GM19351 (cell line): ENCODE data around the gene CAPN5.
"Not testable (repeated sequence)": the region's sequence is repeated elsewhere in the genome, so short reads cannot be mapped to it uniquely, and the experiment has no call there.

Experiments
- ATAC-seq: cut with Tn5 transposase; IDR thresholded peaks from one replicate; pipeline ENCODE4 v1.9.1; 2021; ENCODE audit warnings: mild to moderate bottlenecking, moderate library complexity; ENCODE audit not compliant: unreplicated experiment

CAPN5 gene

DNA sequence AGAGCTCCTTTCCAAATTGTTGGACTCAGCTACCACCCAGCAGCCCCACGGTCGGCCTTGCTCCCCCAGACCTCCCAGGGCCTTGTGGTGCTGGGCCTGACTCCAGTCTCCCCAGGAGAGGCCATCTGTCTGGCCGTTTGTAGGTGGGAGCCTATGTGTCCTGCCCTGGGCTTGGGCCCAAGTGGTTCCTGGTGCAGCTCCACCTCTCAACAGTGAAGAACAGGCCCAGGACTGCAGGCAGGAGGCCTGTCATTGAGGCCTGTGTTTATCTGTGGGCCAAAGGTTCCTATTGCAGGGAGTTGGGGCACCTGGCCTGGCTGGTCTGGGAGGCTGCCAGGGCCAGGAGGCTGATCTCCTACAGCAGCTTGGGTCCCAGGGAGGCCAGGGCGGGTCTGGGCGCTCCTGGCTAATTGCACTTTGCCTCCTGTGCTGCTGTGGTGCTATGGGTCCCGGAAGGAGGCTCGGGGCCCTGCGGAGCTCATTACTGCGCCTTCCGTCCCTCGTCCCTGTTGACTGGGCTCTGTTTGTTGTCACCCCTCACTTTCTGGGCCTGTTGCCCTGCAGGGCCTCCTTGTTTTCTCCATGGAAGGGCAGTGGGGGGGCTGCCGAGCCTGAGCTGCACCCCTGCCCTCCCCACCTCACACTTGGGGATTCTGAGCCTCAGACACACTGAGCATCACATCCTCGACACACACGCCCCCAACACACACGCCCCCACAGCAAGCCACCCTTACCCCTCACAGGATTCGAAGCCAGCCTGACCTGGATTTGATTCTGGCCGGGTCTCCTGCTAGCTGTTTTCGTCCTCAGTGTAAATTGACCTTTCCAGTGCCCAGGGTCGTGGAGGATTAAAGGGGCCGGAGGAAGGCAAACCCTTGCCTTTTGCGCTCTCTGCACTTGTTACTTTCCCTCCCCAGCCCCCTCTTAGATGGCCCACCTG, 29.1 kb downstream of the CAPN5 start:
- no peak for ATAC-seq

- no peak for ATAC-seq
Measured at GRCh38 chr11:77096591-77097019, 29.8 kb downstream of the CAPN5 start.

GRCh38 chr11:77097180-77097579, 30.4 kb downstream of the CAPN5 start:
- ATAC-seq = not testable (repeated sequence)

DNA sequence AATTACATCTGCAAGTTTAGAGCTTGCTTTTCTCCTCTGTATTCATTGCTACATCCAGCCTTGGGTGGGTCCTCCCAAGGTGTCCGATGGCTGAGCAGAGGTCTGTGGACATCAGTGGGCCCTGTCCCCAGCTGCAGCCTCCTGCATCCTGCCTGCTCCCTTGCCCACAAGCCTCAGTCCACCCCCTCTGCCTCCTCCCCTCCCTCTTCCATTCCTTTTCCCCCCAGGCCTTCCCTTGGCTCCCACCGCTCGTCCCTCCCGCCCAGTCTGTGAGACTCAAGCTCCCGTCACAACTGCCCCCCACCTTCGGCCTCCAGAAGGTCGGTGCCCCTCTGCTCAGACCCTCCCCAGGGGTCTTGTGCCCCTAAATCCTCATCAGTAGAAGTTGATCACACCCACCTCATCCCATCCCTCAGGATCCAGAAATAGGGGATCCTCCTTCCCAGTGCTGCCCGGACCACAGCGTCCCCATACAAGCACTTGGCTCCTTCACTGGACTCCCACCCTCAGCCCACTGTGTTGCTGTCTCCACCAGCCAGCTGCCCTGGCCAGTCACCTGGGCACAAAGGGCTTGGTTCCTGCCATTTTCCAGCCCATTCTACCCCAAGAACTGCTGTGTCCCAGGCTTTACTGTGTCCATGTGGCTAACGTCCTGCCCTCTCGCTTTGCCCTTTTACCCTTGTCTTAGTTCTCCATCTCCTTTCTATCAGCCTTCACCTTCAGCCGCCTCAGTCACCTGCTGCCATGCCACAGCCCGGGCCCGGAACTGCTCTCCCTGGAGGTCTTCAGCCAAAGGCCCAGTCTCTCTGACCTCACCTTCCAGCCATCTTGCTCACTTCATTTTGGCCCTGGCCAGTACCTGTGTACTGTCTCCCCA, 33.6 kb downstream of the CAPN5 start:
- ATAC-seq = no peak

- ATAC-seq = no peak
Measured at GRCh38 chr11:77101043-77101537, 34.3 kb downstream of the CAPN5 start.

DNA sequence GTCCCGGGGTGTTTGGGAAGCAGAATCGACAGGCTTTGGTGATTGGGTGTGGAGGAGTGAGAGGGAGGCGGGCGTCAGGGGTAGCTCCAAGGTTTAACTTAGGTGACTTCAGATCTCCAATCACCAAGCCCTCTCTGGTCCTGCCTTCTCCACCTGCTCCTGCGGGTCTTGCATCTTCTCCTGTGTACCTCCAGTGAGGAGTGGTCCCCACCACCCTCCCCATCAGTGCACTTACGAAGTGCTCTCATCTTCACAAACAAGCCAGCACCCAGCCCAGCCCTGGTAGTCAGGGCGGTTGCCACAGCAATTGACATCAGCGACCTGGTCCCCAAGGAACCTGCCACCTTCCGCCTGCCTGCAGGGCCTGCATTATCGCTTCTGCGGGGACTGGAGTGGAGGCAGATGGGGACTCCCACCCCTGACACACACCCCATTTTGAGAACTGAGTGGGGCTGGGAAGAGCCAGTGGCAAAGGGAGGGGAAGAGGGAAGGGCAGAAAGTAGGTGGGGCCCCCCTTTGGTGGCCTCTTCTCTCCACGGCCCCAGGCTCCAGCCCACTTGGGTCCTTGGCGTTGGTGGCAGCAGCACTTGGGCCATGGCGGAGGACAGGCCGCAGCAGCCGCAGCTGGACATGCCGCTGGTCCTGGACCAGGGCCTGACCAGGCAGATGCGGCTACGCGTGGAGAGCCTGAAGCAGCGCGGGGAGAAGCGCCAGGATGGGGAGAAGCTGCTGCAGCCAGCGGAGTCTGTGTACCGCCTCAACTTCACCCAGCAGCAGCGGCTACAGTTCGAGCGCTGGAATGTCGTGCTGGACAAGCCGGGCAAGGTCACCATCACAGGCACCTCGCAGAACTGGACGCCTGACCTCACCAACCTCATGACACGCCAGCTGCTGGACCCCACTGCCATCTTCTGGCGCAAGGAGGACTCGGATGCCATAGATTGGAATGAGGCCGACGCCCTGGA, 35.8 kb downstream of the CAPN5 start, which contains the start of gene OMP:
Gene OMP, plus strand, starts transcription at position 595 of the 965 bp plus-strand sequence. Its CDS starts 0 bp downstream, at position 595.
- ATAC-seq = no peak

DNA sequence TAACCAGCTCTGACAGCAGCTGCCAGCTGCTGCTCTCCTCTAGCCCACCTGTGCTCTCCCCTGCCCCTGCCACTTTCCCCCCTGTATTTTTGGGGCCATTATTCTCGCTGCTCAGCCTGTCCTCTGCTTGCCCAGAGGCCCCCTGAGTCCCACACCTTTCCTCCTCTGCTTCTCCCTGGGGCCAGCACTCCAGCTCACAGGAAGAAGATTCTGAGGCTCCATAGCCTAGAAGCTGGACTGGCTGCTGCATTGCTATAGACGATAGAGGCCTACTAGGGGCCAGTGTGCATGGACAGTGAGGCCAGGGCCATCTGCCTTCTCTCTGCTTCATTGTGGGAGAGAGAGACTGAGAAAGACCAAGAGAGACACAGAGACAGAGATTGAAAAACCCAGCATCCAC, 36.5 kb downstream of the CAPN5 start:
- no peak for ATAC-seq

DNA sequence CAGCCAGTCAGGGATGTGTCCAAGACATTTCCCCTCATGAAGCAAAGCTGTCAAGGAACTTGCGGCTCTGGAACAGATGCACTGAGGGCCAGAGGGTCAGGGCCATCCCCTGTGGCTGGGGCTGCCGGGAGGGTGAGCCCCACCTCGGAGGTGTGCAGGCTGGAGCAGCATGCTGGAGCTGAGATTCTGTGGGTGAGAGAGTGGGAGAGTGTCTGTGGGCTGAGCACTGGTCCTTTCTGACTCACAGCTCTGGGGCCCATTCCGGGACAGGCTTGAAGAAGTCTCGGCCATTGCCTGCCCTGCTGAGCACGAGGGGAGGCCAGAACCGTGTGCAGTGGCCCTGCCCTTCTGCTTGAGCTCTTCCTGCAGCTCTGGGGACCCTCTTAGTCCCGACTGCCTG, 38.0 kb downstream of the CAPN5 start:
- no peak for ATAC-seq

DNA sequence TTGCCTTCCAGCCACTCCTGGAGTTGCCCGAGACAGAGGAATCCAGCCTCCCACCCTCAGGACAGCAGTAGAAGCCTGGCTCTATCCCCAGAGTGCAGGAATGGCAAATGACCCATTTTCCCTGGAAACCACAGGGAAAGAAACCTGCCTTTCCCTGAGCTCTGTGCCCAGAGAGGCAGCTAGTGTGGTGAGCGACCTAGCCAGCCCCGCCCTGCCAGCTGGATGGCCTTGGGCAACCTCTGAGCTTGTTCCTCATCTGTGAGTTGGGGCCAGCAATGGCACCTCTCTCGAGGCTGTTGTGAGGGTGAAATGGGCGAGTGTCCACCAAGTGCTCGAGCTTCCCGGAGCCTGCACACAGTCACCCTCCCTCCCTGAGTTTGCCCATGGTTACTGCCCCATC, 39.5 kb downstream of the CAPN5 start:
- no peak for ATAC-seq

DNA sequence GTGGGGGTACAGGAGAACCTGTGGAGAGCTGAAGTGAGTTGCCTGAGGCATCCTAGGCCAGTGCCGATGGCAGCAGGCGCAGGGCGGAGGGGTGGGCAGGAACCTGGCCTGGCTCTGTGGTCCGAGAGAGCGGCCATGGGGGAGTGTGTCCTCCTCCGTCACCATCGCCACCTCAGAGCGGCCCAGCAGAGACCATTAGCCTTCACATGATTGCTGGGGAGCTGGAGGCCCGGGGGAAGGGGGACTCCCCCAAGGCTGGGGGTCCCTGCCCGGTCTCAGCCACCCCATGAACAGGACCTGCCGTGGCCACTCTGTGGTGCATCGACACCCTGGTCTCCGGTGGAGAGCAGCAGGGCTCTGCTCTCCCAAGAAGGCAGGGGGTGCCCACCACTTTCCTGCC, 40.0 kb downstream of the CAPN5 start:
- ATAC-seq = no peak

GRCh38 chr11:77107950-77108349, 41.2 kb downstream of the CAPN5 start:
- no peak for ATAC-seq

GRCh38 chr11:77108436-77108835, 41.7 kb downstream of the CAPN5 start:
- ATAC-seq = no peak

DNA sequence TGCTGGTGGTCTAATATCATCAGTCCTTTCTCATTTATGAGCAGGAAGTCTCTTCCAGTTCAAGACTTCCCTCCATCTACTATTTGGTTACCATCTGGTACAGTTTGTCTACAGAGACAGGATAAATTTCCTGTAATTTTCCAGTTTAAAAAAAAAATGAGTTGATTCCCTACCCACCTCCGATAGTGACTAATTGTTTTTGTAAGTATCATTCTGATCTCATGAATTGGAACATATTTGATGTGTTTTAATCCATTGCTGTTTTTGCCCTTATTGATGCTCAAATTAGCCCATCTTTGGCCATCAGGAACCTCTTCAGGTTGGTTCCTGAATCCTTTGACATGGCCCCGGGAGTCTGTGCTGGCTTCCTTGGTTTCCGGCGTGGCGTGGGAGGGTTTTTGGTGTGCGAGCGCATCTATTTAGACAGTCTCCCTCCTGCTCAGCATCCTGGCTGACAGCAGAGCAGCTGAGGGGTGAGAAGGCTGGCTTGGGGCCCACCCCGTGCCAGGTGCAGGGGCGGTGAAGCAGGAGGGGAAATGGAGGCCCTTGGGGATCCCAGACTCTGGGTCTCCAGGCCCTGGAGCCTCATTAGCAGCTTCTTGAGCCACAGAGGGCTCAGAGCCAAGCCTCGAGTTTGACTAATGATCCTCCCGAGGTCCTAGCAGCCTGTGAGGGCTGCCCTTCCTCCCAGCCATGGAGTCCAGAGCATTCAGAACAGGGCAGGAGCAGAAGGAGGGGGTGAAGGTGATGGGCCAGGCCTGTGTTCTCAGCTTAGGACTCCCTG, 42.7 kb downstream of the CAPN5 start:
- no peak for ATAC-seq

- ATAC-seq = no peak
Measured at GRCh38 chr11:77110836-77111235, 44.1 kb downstream of the CAPN5 start.

GRCh38 chr11:77111277-77111676, 44.5 kb downstream of the CAPN5 start:
- ATAC-seq = no peak

- ATAC-seq = no peak
Measured at GRCh38 chr11:77111946-77112345, 45.2 kb downstream of the CAPN5 start.

GRCh38 chr11:77112641-77113381, 46.0 kb downstream of the CAPN5 start:
- ATAC-seq = no peak

- ATAC-seq = no peak
Measured at GRCh38 chr11:77113382-77114088, 46.8 kb downstream of the CAPN5 start.
